ENCODE data around the gene CPEB4. TPM values are rescaled to one million over a fixed set of nuclear protein-coding genes. Genes with fewer than 3 reads are reported as not detected.

CPEB4 gene
- total RNA-seq, 4 donors from 2014 or later = 7.2 to 24.1 (median 18.9) TPM

GRCh38 chr5:173855162-173855994, 32.8 kb upstream of the CPEB4 start:
- Histone ChIP-seq H3K36me3 (no peaks in the 10 kb centered on the region), H3K9me3 (no peaks in the 10 kb centered on the region), H3K4me1 (no peaks in the 10 kb centered on the region), H3K27me3 (no peaks in the 10 kb centered on the region), H3K27ac (no peak overlapping the region), H3K4me3 (no peak overlapping the region)
- intact Hi-C loops (cut with DNase I; ENCODE audit: low total_unique reads) = no loop called here
- DNase-seq = no peak
- TF ChIP-seq POLR2A (IDR thresholded peaks at IDR 0.05) (no peak), CTCF (IDR thresholded peaks at IDR 0.05) (no peak)

GRCh38 chr5:173855995-173856656, 32.0 kb upstream of the CPEB4 start:
- TF ChIP-seq POLR2A (IDR thresholded peaks at IDR 0.05) (no peak), CTCF (IDR thresholded peaks at IDR 0.05) (no peak)
- DNase-seq = no peak
- Histone ChIP-seq H3K27ac (no peak overlapping the region), H3K9me3 (no peaks in the 10 kb centered on the region), H3K36me3 (no peaks in the 10 kb centered on the region), H3K27me3 (no peaks in the 10 kb centered on the region), H3K4me1 (no peaks in the 10 kb centered on the region), H3K4me3 (no peak overlapping the region)
- intact Hi-C loops (cut with DNase I; ENCODE audit: low total_unique reads) = no loop called here

- intact Hi-C loops (cut with DNase I; ENCODE audit: low total_unique reads) = no loop called here
- Histone ChIP-seq H3K4me3 (no peak overlapping the region), H3K27ac (no peak overlapping the region), H3K4me1 (no peaks in the 10 kb centered on the region), H3K27me3 (no peaks in the 10 kb centered on the region), H3K9me3 (no peaks in the 10 kb centered on the region), H3K36me3 (no peaks in the 10 kb centered on the region)
- DNase-seq = no peak
- TF ChIP-seq CTCF (IDR thresholded peaks at IDR 0.05) (no peak), POLR2A (IDR thresholded peaks at IDR 0.05) (no peak)
Measured at GRCh38 chr5:173857234-173857633, 30.9 kb upstream of the CPEB4 start.

GRCh38 chr5:173858021-173858669, 30.0 kb upstream of the CPEB4 start:
- Histone ChIP-seq H3K9me3 (no peaks in the 10 kb centered on the region), H3K27me3 (no peaks in the 10 kb centered on the region), H3K4me1 (no peaks in the 10 kb centered on the region), H3K36me3 (no peaks in the 10 kb centered on the region), H3K4me3 (no peak overlapping the region), H3K27ac (peak overlapping the region in 1 of 2 donors; percentile 0)
- intact Hi-C loops (cut with DNase I; ENCODE audit: low total_unique reads) = no loop called here
- no peak for DNase-seq
- TF ChIP-seq CTCF (IDR thresholded peaks at IDR 0.05) (no peak), POLR2A (IDR thresholded peaks at IDR 0.05) (no peak)

Measured in uterus (tissue), 4 donors.